ENCODE measurements around the gene IL1B.

The IL1B gene

GRCh38 chr2:112883669-112884068 lies 47.1 kb upstream of the IL1B start:
- H3K79me2 ChIP-seq (ENCODE audit: insufficient read depth, low read depth) = no peaks in the 10 kb centered on the region
- no peak overlapping the region for H2AFZ ChIP-seq (ENCODE audit: low read depth)
- no peak overlapping the region for H3K9ac ChIP-seq
- peaks cover 8% of the 10 kb centered on the region for H3K4me1 ChIP-seq (ENCODE audit: low read depth, poor library complexity, severe bottlenecking)
- H3K4me2 ChIP-seq = no peak overlapping the region
- no peaks in the 10 kb centered on the region for H3K36me3 ChIP-seq (ENCODE audit: insufficient read depth)
- H3K27me3 ChIP-seq (ENCODE audit: insufficient read depth, low read depth) = no peaks in the 10 kb centered on the region
- TF ChIP-seq CTCF (conservative IDR thresholded peaks at IDR 0.05; ENCODE audit: low read depth, low read length) = no peak
- H3K27ac ChIP-seq = no peak overlapping the region
- H4K20me1 ChIP-seq (ENCODE audit: insufficient read depth) = no peaks in the 10 kb centered on the region
- no peak overlapping the region for H3K4me3 ChIP-seq (IDR thresholded peaks at IDR 0.05; ENCODE audit: insufficient read depth, low read depth, low read length)

GRCh38 chr2:112881217-112881985 lies 44.8 kb upstream of the IL1B start:
- Histone ChIP-seq H3K9ac (no peak overlapping the region), H3K27me3 (ENCODE audit: insufficient read depth, low read depth) (no peaks in the 10 kb centered on the region), H3K27ac (no peak overlapping the region), H3K4me3 (IDR thresholded peaks at IDR 0.05; ENCODE audit: insufficient read depth, low read depth, low read length) (no peak overlapping the region), H3K36me3 (ENCODE audit: insufficient read depth) (no peaks in the 10 kb centered on the region), H3K79me2 (ENCODE audit: insufficient read depth, low read depth) (no peaks in the 10 kb centered on the region), H3K4me2 (no peak overlapping the region), H4K20me1 (ENCODE audit: insufficient read depth) (no peaks in the 10 kb centered on the region), H3K4me1 (ENCODE audit: low read depth, poor library complexity, severe bottlenecking) (no peaks in the 10 kb centered on the region), H2AFZ (ENCODE audit: low read depth) (no peak overlapping the region)
- TF ChIP-seq CTCF (conservative IDR thresholded peaks at IDR 0.05; ENCODE audit: low read depth, low read length) = no peak

GRCh38 chr2:112880696-112881095 lies 44.1 kb upstream of the IL1B start:
- Histone ChIP-seq H3K79me2 (ENCODE audit: insufficient read depth, low read depth) (no peaks in the 10 kb centered on the region), H4K20me1 (ENCODE audit: insufficient read depth) (no peaks in the 10 kb centered on the region), H3K4me2 (no peak overlapping the region), H3K9ac (no peak overlapping the region), H2AFZ (ENCODE audit: low read depth) (no peak overlapping the region), H3K36me3 (ENCODE audit: insufficient read depth) (no peaks in the 10 kb centered on the region), H3K27me3 (ENCODE audit: insufficient read depth, low read depth) (no peaks in the 10 kb centered on the region), H3K27ac (no peak overlapping the region), H3K4me3 (IDR thresholded peaks at IDR 0.05; ENCODE audit: insufficient read depth, low read depth, low read length) (no peak overlapping the region), H3K4me1 (ENCODE audit: low read depth, poor library complexity, severe bottlenecking) (no peaks in the 10 kb centered on the region)
- TF ChIP-seq CTCF (conservative IDR thresholded peaks at IDR 0.05; ENCODE audit: low read depth, low read length) = no peak

GRCh38 chr2:112880091-112880531 lies 43.5 kb upstream of the IL1B start:
- H3K4me3 ChIP-seq (IDR thresholded peaks at IDR 0.05; ENCODE audit: insufficient read depth, low read depth, low read length) = no peak overlapping the region
- H3K9ac ChIP-seq = no peak overlapping the region

More at GRCh38 chr2:112880091-112880531, 43.5 kb upstream of the IL1B start:
- Histone ChIP-seq H3K4me2 (no peak overlapping the region), H3K27ac (no peak overlapping the region), H2AFZ (ENCODE audit: low read depth) (no peak overlapping the region), H3K27me3 (ENCODE audit: insufficient read depth, low read depth) (no peaks in the 10 kb centered on the region), H4K20me1 (ENCODE audit: insufficient read depth) (no peaks in the 10 kb centered on the region), H3K79me2 (ENCODE audit: insufficient read depth, low read depth) (no peaks in the 10 kb centered on the region), H3K36me3 (ENCODE audit: insufficient read depth) (no peaks in the 10 kb centered on the region), H3K4me1 (ENCODE audit: low read depth, poor library complexity, severe bottlenecking) (no peaks in the 10 kb centered on the region)
- no peak for TF ChIP-seq CTCF (conservative IDR thresholded peaks at IDR 0.05; ENCODE audit: low read depth, low read length)
